ENCODE measurements around the gene CPT1A.
A peak's percentile ranks its signal among the peaks of the same experiment; 100 is the strongest.

DNA sequence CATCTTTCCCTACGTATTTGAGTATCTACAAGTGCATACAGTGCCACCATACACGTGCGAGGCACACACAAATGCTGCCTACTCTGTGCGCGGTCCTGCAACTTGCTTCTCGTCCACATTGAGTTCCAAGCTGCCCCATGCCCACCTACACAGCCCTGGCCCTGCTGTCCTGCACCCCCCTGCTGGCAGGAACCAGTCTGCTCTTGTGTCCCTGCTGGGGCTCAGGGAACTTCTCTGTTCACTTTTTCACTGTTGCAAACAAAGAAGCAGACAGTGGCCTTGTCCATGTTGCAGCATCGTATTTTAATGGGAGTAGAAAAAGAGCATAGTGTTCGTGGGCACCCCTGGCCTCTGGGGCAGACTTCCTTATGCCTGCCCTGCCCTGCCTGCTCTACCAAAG, 14.0 kb downstream of the CPT1A start:
- TF ChIP-seq, protein P1, sequence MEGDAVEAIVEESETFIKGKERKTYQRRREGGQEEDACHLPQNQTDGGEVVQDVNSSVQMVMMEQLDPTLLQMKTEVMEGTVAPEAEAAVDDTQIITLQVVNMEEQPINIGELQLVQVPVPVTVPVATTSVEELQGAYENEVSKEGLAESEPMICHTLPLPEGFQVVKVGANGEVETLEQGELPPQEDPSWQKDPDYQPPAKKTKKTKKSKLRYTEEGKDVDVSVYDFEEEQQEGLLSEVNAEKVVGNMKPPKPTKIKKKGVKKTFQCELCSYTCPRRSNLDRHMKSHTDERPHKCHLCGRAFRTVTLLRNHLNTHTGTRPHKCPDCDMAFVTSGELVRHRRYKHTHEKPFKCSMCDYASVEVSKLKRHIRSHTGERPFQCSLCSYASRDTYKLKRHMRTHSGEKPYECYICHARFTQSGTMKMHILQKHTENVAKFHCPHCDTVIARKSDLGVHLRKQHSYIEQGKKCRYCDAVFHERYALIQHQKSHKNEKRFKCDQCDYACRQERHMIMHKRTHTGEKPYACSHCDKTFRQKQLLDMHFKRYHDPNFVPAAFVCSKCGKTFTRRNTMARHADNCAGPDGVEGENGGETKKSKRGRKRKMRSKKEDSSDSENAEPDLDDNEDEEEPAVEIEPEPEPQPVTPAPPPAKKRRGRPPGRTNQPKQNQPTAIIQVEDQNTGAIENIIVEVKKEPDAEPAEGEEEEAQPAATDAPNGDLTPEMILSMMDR (IDR thresholded peaks at IDR 0.05; ENCODE audit: low read length), result 0 out of 2 replicates have a peak, but pooled peaks have one; percentile 12
- no peak for TF ChIP-seq EZH2 (IDR thresholded peaks at IDR 0.05; ENCODE audit: borderline replicate concordance, low read length)
